Measurements from ENCODE around the gene RAB22A. TPM values are rescaled to one million over a fixed set of nuclear protein-coding genes. Genes with fewer than 3 reads are reported as not detected.

The RAB22A gene
- polyA plus RNA-seq, 2 of the 4 experiments (the other 2 are of a cell fraction) = 7.3 to 13.2 TPM

DNA sequence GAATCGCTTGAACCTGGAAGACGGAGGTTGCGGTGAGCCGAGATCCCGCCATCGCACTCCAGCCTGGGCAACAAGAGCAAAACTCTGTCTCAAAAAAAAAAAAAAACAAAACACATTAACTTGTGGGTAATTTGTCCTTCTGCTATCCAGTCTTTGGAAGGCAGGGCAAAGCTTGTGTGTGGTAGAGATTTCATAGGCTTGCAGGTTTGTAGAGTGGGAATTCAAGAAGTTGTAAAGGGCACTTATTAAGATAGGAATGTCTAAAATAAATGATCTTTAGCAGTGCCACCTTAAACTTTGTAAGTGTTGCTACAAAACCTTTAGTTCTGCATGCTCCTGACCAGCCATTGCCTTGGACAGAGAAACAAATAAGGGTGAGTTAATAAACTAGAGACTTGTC, 87.9 kb downstream of the RAB22A start:
- Histone ChIP-seq H3K4me1 (no peaks in the 10 kb centered on the region), H3K9me3 (no peaks in the 10 kb centered on the region), H3K4me3 (no peak overlapping the region), H3K4me2 (no peak overlapping the region), H3K27ac (no peak overlapping the region)
- CTCF ChIA-PET = interaction anchor here (2.0 kb wide), 1 partner anchor 160 kb away, joined by 6 read pairs; no protein-coding TSS in a partner anchor
- 98% methylated on average over 6 of the region's 6 CpGs for WGBS (ENCODE audit: missing lambda C conversion rate)
- POLR2A ChIA-PET = no interaction called here
- DNase-seq (ENCODE audit: low read depth in 1 of 2, low spot score in 1 of 2) = no peak
- ATAC-seq = no peak
- FAIRE-seq = no peak
- TF ChIP-seq, protein P1, sequence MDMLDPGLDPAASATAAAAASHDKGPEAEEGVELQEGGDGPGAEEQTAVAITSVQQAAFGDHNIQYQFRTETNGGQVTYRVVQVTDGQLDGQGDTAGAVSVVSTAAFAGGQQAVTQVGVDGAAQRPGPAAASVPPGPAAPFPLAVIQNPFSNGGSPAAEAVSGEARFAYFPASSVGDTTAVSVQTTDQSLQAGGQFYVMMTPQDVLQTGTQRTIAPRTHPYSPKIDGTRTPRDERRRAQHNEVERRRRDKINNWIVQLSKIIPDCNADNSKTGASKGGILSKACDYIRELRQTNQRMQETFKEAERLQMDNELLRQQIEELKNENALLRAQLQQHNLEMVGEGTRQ (IDR thresholded peaks at IDR 0.05) = no peak
- TF ChIP-seq, protein P2, sequence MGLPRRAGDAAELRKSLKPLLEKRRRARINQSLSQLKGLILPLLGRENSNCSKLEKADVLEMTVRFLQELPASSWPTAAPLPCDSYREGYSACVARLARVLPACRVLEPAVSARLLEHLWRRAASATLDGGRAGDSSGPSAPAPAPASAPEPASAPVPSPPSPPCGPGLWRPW (IDR thresholded peaks at IDR 0.05) = no peak
- TF ChIP-seq POLR2AphosphoS2 (conservative IDR thresholded peaks at IDR 0.05; ENCODE audit: low read length) (no peak), KDM5A (IDR thresholded peaks at IDR 0.05) (no peak)
- TF ChIP-seq, protein P3, sequence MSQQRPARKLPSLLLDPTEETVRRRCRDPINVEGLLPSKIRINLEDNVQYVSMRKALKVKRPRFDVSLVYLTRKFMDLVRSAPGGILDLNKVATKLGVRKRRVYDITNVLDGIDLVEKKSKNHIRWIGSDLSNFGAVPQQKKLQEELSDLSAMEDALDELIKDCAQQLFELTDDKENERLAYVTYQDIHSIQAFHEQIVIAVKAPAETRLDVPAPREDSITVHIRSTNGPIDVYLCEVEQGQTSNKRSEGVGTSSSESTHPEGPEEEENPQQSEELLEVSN (IDR thresholded peaks at IDR 0.05; ENCODE audit: borderline replicate concordance, low read depth) = no peak

DNA sequence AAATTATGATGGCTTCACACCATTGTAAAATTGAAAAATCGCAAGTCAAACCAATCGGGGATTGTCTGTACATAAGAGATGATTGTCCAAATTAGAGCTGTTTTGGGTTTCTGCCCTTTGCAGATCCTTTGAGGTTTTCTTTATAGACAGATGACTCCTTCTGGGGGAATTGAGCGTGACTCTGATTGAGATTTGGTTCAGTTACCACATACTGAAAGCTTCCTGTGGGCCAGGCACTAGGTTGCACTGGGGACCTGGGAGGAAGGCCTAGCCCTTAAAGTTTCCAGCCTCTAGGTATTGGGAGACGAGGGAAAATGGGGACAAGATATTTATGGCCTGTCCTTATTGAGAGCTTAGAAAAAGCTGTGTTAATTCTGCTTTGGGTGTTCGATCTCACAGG, 88.7 kb downstream of the RAB22A start:
- DNase-seq (ENCODE audit: low read depth in 1 of 2, low spot score in 1 of 2) (no peak), FAIRE-seq (no peak), ATAC-seq (no peak)
- CTCF ChIA-PET = interaction anchor here (0.6 to 0.7 kb wide), 2 partner anchors 901 to 1692 kb away, joined by 3 read pairs; no protein-coding TSS in a partner anchor
- POLR2A ChIA-PET = no interaction called here
- Histone ChIP-seq H3K4me1 (no peaks in the 10 kb centered on the region), H3K9me3 (no peaks in the 10 kb centered on the region), H3K4me3 (no peak overlapping the region), H3K27ac (no peak overlapping the region), H3K4me2 (no peak overlapping the region)
- 94% methylated on average over 5 of the region's 5 CpGs for WGBS (ENCODE audit: missing lambda C conversion rate)
- TF ChIP-seq, protein P2 (IDR thresholded peaks at IDR 0.05) = no peak
- TF ChIP-seq CHD4 (IDR thresholded peaks at IDR 0.05; ENCODE audit: borderline replicate concordance) (no peak), JUN (IDR thresholded peaks at IDR 0.05) (no peak)
- TF ChIP-seq, protein P4, sequence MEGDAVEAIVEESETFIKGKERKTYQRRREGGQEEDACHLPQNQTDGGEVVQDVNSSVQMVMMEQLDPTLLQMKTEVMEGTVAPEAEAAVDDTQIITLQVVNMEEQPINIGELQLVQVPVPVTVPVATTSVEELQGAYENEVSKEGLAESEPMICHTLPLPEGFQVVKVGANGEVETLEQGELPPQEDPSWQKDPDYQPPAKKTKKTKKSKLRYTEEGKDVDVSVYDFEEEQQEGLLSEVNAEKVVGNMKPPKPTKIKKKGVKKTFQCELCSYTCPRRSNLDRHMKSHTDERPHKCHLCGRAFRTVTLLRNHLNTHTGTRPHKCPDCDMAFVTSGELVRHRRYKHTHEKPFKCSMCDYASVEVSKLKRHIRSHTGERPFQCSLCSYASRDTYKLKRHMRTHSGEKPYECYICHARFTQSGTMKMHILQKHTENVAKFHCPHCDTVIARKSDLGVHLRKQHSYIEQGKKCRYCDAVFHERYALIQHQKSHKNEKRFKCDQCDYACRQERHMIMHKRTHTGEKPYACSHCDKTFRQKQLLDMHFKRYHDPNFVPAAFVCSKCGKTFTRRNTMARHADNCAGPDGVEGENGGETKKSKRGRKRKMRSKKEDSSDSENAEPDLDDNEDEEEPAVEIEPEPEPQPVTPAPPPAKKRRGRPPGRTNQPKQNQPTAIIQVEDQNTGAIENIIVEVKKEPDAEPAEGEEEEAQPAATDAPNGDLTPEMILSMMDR (IDR thresholded peaks at IDR 0.05) = no peak
- TF ChIP-seq, protein P5, sequence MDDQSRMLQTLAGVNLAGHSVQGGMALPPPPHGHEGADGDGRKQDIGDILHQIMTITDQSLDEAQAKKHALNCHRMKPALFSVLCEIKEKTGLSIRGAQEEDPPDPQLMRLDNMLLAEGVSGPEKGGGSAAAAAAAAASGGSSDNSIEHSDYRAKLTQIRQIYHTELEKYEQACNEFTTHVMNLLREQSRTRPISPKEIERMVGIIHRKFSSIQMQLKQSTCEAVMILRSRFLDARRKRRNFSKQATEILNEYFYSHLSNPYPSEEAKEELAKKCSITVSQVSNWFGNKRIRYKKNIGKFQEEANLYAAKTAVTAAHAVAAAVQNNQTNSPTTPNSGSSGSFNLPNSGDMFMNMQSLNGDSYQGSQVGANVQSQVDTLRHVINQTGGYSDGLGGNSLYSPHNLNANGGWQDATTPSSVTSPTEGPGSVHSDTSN (IDR thresholded peaks at IDR 0.05) = no peak

DNA sequence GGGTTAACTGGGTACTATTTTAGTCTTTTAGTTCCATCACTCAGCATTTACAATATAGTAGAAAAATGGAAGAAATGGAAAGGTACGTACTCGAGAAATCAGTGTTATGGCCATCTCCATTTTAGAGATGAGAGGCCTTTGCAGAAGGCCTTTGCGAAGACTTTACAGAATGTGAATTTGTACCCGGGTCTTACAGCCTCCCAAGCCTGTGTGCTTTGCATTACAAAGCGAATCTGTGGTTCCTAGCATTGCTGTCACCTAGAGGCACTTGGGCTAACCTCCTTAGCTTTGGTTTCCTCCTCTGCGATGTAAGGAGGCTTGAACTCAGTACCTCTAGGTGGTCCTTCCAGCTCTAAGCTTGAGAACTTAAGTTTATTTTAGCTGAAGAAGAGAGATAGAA, 90.4 kb downstream of the RAB22A start:
- H3K4me3 ChIP-seq = no peak overlapping the region
- H3K27ac ChIP-seq = no peak overlapping the region
- ATAC-seq (no peak), DNase-seq (ENCODE audit: low read depth in 1 of 2, low spot score in 1 of 2) (no peak), FAIRE-seq (no peak)
- peaks cover 3% of the 10 kb centered on the region; the same call in 2 of the 3 replicates for H3K4me1 ChIP-seq
- CTCF ChIA-PET = interaction anchor here (0.8 kb wide), 1 partner anchor 10 kb away, joined by 3 read pairs; the partner anchor contains the start of gene VAPB
- POLR2A ChIA-PET = interaction anchor here (0.9 kb wide), 1 partner anchor 11 kb away, joined by 3 read pairs; the partner anchor contains the start of gene VAPB
- no peaks in the 10 kb centered on the region for H3K9me3 ChIP-seq
- H3K4me2 ChIP-seq = no peak overlapping the region
- WGBS (ENCODE audit: missing lambda C conversion rate) = 90% methylated on average over 6 of the region's 6 CpGs
- TF ChIP-seq RCOR1 (IDR thresholded peaks at IDR 0.05; ENCODE audit: low read depth, low read length) (no peak), MYC (IDR thresholded peaks at IDR 0.05; ENCODE audit: borderline replicate concordance, low read length) (no peak), POLR2AphosphoS2 (conservative IDR thresholded peaks at IDR 0.05; ENCODE audit: low read length) (no peak), KDM5A (IDR thresholded peaks at IDR 0.05) (no peak), JUNB (IDR thresholded peaks at IDR 0.05) (no peak), MAZ (IDR thresholded peaks at IDR 0.05; ENCODE audit: borderline replicate concordance, low read depth, low read length) (no peak), JUN (IDR thresholded peaks at IDR 0.05) (no peak), CBX8 (IDR thresholded peaks at IDR 0.05) (no peak), CHD4 (IDR thresholded peaks at IDR 0.05; ENCODE audit: borderline replicate concordance) (no peak), PHF8 (IDR thresholded peaks at IDR 0.05; ENCODE audit: borderline replicate concordance, low read depth) (no peak), POLR2A (IDR thresholded peaks at IDR 0.05; ENCODE audit: low read length) (no peak), ESRRA (IDR thresholded peaks at IDR 0.05; ENCODE audit: borderline replicate concordance, low read length) (no peak), NPAS2 (CRISPR knock-in tag; IDR thresholded peaks at IDR 0.05; ENCODE audit: borderline replicate concordance) (no peak)
- TF ChIP-seq, protein P5 (IDR thresholded peaks at IDR 0.05) = no peak
- TF ChIP-seq, protein P3 (IDR thresholded peaks at IDR 0.05; ENCODE audit: borderline replicate concordance, low read depth) = no peak
